GM18505 (cell line): Measurements from ENCODE around the gene TMEM30A.

Experiments
- ATAC-seq: cut with Tn5 transposase; IDR thresholded peaks from one replicate; pipeline ENCODE4 v1.9.1; 2021; ENCODE audit not compliant: unreplicated experiment
- POLR2A ChIP-seq: IDR thresholded peaks from 4 replicates; pipeline ENCODE4 v1.6.1; 2011; ENCODE audit warnings: borderline replicate concordance; ENCODE audit not compliant: insufficient read depth, insufficient read length; ENCODE audit errors: extremely low read depth

TMEM30A gene

GRCh38 chr6:75210885-75211739 lies 73.5 kb downstream of the TMEM30A start:
- TF ChIP-seq POLR2A, result no peak
- no peak for ATAC-seq

GRCh38 chr6:75209184-75209723 lies 75.3 kb downstream of the TMEM30A start:
- ATAC-seq, result no peak
- TF ChIP-seq POLR2A, result no peak

GRCh38 chr6:75208298-75209183 lies 76.1 kb downstream of the TMEM30A start:
- peak; percentile 80 for ATAC-seq
- TF ChIP-seq POLR2A, result no peak

GRCh38 chr6:75206576-75207342 lies 77.8 kb downstream of the TMEM30A start:
- TF ChIP-seq POLR2A, result no peak
- ATAC-seq, result no peak

DNA sequence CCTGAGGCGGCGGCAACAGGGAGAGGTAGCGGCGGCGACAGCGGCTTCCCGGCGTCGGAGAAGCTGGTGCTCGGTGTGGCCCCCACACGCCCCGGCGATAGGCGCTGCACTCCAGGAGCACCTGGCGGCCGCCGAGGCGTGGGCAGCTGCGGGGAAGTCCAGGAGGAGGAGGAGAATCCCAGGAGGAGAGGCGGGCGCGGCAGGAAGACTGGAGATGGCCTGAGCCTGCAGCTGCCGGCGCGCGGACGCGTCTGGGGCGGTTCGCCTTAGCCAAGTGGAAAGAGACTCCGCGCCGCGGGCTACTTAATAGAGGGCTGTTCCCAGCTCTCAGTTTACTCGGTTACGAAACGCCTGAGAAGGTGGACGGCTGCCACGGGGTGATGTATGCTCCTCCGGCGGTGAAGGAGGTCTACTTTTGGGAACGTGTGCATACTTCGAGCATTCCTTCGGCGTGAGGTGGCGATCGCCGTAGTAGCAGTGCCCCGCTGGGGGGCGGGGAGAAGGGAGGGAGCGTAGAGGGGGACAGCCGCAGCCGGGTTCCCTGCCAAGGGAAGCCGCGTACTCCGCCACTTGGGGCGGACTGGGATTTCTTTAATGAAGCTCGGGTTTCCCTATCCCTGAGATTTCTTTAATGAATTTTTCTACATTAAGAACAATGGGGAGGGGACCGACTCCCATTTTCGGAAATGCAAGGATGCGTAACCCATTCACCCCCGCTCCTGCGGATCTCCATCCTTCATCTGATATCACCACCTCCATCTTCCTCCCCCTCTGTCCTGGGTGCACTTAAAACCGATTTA lies 78.6 kb downstream of the TMEM30A start, which contains the start of gene COL12A1:
TSS of gene COL12A1 (minus strand) at position 278 of the 800 bp plus-strand sequence. CDS start 3,261 bp downstream, outside the sequence.
- no peak for ATAC-seq
- no peak for TF ChIP-seq POLR2A

GRCh38 chr6:75204959-75205775 lies 79.4 kb downstream of the TMEM30A start:
- no peak for ATAC-seq
- no peak for TF ChIP-seq POLR2A

DNA sequence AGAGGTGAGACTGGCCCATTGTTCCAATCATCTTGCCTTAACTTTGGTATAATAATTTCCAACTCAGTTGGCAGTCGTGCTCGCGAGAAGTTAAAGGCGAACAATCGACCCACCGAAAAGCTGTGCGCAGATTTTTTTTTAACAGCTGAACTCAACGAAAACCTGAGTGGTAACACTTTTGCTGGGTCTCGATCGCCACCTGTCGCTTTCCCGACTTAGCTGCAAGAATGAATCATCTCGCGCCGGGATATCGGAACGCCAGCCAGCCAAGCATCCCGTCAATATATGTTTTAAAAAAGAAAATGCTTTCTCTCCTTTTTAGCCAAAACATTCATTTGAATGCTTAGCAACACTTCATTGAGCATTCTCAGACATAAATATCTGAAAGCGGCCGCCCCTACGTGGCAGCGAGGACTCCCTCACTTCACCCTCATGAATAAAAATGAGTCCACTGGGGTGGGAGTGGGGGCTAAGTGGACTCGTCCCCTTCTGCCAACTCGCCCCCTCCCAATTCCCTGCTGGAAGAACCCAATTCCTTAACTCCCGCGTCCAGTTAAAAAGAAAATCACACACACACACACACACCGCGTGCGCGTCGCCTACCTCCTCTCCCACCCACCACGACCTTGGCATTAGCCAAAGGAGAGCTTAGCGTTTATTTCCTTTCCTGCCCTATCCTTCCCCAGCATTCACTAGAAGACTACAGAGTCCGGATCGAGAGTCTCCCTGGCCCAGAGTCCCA lies 80.2 kb downstream of the TMEM30A start:
- TF ChIP-seq POLR2A, result no peak
- ATAC-seq, result no peak

- ATAC-seq, result no peak
- no peak for TF ChIP-seq POLR2A
Observed at GRCh38 chr6:75203721-75204120, 80.9 kb downstream of the TMEM30A start.
